Liver (tissue), 9 donors: ENCODE results near the gene FAM98B. TPM values are rescaled to one million over a fixed set of nuclear protein-coding genes. Genes with fewer than 3 reads are reported as not detected.

Source experiments
- DNase-seq: peaks from one replicate; pipeline ENCODE4 v3.0.0-alpha.2; 2017; ENCODE audit warnings: low spot score
- H3K27ac ChIP-seq, 2 donors: one replicate each; pipeline ENCODE4 v1.7.0; 2013; ENCODE audit warnings: inconsistent platforms in 2 of 2, low read length in 2 of 2, control low read depth in 1 of 2, low read depth in 1 of 2, mild to moderate bottlenecking in 1 of 2
- H3K27me3 ChIP-seq, 4 donors: one replicate each; pipeline versions ENCODE4 v1.6.1 to v1.7.0; 2013; ENCODE audit warnings: low read length in 3 of 4, inconsistent platforms in 1 of 4, mild to moderate bottlenecking in 1 of 4, moderate library complexity in 1 of 4; ENCODE audit not compliant: control insufficient read depth in 4 of 4, insufficient read depth in 4 of 4
- H3K36me3 ChIP-seq, 4 donors: one replicate each; pipeline versions ENCODE4 v1.6.1 to v1.7.0; 2013; ENCODE audit warnings: low read length in 3 of 4, mild to moderate bottlenecking in 3 of 4, low read depth in 1 of 4, moderate library complexity in 1 of 4; ENCODE audit not compliant: control insufficient read depth in 4 of 4, insufficient read depth in 3 of 4
- H3K4me1 ChIP-seq, 4 donors: one replicate each; pipeline versions ENCODE4 v1.6.1 to v1.7.0; 2013; ENCODE audit warnings: low read length in 3 of 4, mild to moderate bottlenecking in 3 of 4, moderate library complexity in 1 of 4; ENCODE audit not compliant: control insufficient read depth in 4 of 4, insufficient read depth in 4 of 4
- H3K4me3 ChIP-seq, 3 donors: one replicate each; pipeline versions ENCODE4 v1.6.1 to v1.7.0; 2013; ENCODE audit warnings: low read length in 3 of 3, control low read depth in 1 of 3, low read depth in 1 of 3, mild to moderate bottlenecking in 1 of 3
- H3K9ac ChIP-seq, 2 donors: one replicate each; pipeline ENCODE4 v1.7.0; 2013; ENCODE audit warnings: low read length in 2 of 2, mild to moderate bottlenecking in 2 of 2, moderate library complexity in 2 of 2, control low read depth in 1 of 2, low read depth in 1 of 2
- H3K9me3 ChIP-seq, 4 donors: one replicate each; pipeline versions ENCODE4 v1.6.1 to v1.7.0; 2013; ENCODE audit warnings: low read length in 3 of 4; ENCODE audit not compliant: control insufficient read depth in 4 of 4
- CTCF ChIP-seq: fragments of 150-350 bp; IDR thresholded peaks from 2 replicates; pipeline ENCODE4 v1.5.1; 2017; ENCODE audit warnings: improper control_type of control experiment, low read depth, low read length; ENCODE audit not compliant: missing input control
- EGR1 ChIP-seq, 2 donors: IDR thresholded peaks; 2 replicates each; pipeline ENCODE4 v1.6.1; 2016 to 2018; ENCODE audit warnings: antibody characterized with exemption in 2 of 2, low read depth in 2 of 2
- FOXA1 ChIP-seq: IDR thresholded peaks from 2 replicates; pipeline ENCODE4 v1.6.1; 2016; ENCODE audit warnings: antibody characterized with exemption
- FOXA2 ChIP-seq: IDR thresholded peaks from 2 replicates; pipeline ENCODE4 v1.6.1; 2016; ENCODE audit warnings: antibody characterized with exemption
- GABPA ChIP-seq, 2 donors: IDR thresholded peaks in 1 of 2; conservative IDR thresholded peaks in 1 of 2; 2 replicates each; pipeline ENCODE4 v1.6.1; 2016; ENCODE audit warnings: antibody characterized with exemption in 2 of 2, mild to moderate bottlenecking in 1 of 2, moderate library complexity in 1 of 2
- HNF4G ChIP-seq: IDR thresholded peaks from 2 replicates; pipeline ENCODE4 v1.6.1; 2016; ENCODE audit warnings: antibody characterized with exemption
- JUND ChIP-seq, 2 donors: IDR thresholded peaks; 2 replicates each; pipeline ENCODE4 v1.6.1; 2016; ENCODE audit warnings: antibody characterized with exemption in 2 of 2
- NR2F2 ChIP-seq: IDR thresholded peaks from 2 replicates; pipeline ENCODE4 v1.6.1; 2016; ENCODE audit warnings: antibody characterized with exemption
- RAD21 ChIP-seq, 2 donors: IDR thresholded peaks; 2 replicates each; pipeline ENCODE4 v1.6.1; 2016; ENCODE audit warnings: antibody characterized with exemption in 2 of 2, mild to moderate bottlenecking in 2 of 2
- REST ChIP-seq: IDR thresholded peaks from 2 replicates; pipeline ENCODE4 v1.6.1; 2016; ENCODE audit warnings: antibody characterized with exemption, mild to moderate bottlenecking
- RXRA ChIP-seq, 2 donors: IDR thresholded peaks; 2 replicates each; pipeline ENCODE4 v1.6.1; 2017 to 2018; ENCODE audit warnings: antibody characterized with exemption in 2 of 2, mild to moderate bottlenecking in 1 of 2
- SP1 ChIP-seq: IDR thresholded peaks from 2 replicates; pipeline ENCODE4 v1.6.1; 2018; ENCODE audit warnings: antibody characterized with exemption, mild to moderate bottlenecking
- TAF1 ChIP-seq: conservative IDR thresholded peaks from 2 replicates; pipeline ENCODE4 v1.6.1; 2016; ENCODE audit warnings: antibody characterized with exemption, mild to moderate bottlenecking
- YY1 ChIP-seq: IDR thresholded peaks from 2 replicates; pipeline ENCODE4 v1.6.1; 2016; ENCODE audit warnings: antibody characterized with exemption, mild to moderate bottlenecking
- ZBTB33 ChIP-seq: IDR thresholded peaks from 2 replicates; pipeline ENCODE4 v1.6.1; 2016; ENCODE audit warnings: antibody characterized with exemption
- WGBS: extraction: QIAGEN DNeasy Blood & Tissue Kit; methylation state at CpG from one replicate; pipeline ENCODE4 v1.1.7; 2013; 5-methylcytosine and 5-hydroxymethylcytosine counted together
- polyA plus RNA-seq, 2 donors: library from polyadenylated mRNA; stranded (reverse) in 1 of 2; unstranded in 1 of 2; fragments of 200-250 nt in 1 of 2; fragments of >200 nt in 1 of 2; fragmentation: Nextera tagmentation in 1 of 2; extraction: Ambion mirVana in 1 of 2; gene quantifications; one replicate each; pipeline versions ENCODE4 v1.2.1 to v1.2.3, GENCODE V29; 2013 to 2015
- total RNA-seq, 2 donors: library from RNA; depleted of rRNA; stranded (reverse); fragments of >200 nt; gene quantifications; one replicate each; pipeline ENCODE4 v1.2.3, GENCODE V29; 2014
- donor health status: healthy.
- donor health status: healthy.
- donor health status: healthy.
- donor health status: healthy.
- donor health status: healthy.

FAM98B gene
- total and polyA plus RNA-seq, 4 donors: 1.5 to 12.2 (median 4.3) TPM

GRCh38 chr15:38476120-38476519 lies 22.2 kb downstream of the FAM98B start:
- no peaks in the 10 kb centered on the region for H3K4me1 ChIP-seq
- no peak for DNase-seq
- no peak overlapping the region for H3K27ac ChIP-seq
- no peak overlapping the region for H3K9ac ChIP-seq
- H3K4me3 ChIP-seq: no peak overlapping the region
- no peak for TF ChIP-seq SP1
- TF ChIP-seq NR2F2: no peak
- no peak for TF ChIP-seq REST
- no peaks in the 10 kb centered on the region for H3K27me3 ChIP-seq
- H3K36me3 ChIP-seq: peaks cover 0 to 27% (median 10%) of the 10 kb centered on the region in 4 donors
- 98% methylated on average over 1 of the region's 1 CpG for WGBS
- H3K9me3 ChIP-seq: no peaks in the 10 kb centered on the region

- no peaks in the 10 kb centered on the region for H3K9me3 ChIP-seq
- no peak for TF ChIP-seq REST
- TF ChIP-seq YY1: no peak
- TF ChIP-seq FOXA2: no peak
- no peak for TF ChIP-seq NR2F2
- TF ChIP-seq JUND (IDR thresholded peaks at IDR 0.05): no peak
- no peak for TF ChIP-seq SP1
- TF ChIP-seq FOXA1: no peak
- no peak for TF ChIP-seq GABPA (IDR thresholded peaks at IDR 0.05 in 1 of 2, conservative IDR thresholded peaks at IDR 0.05 in 1 of 2)
- TF ChIP-seq RAD21 (IDR thresholded peaks at IDR 0.05): no peak
- TF ChIP-seq EGR1 (IDR thresholded peaks at IDR 0.05; ENCODE audit: low read depth in 2 of 2): no peak
- TF ChIP-seq ZBTB33: no peak
- no peak for TF ChIP-seq CTCF
- no peak for TF ChIP-seq HNF4G
- TF ChIP-seq TAF1: no peak
- TF ChIP-seq RXRA (IDR thresholded peaks at IDR 0.05): no peak
- no peaks in the 10 kb centered on the region for H3K4me1 ChIP-seq
- peaks cover 0 to 33% (median 12%) of the 10 kb centered on the region in 4 donors for H3K36me3 ChIP-seq
- H3K27me3 ChIP-seq: no peaks in the 10 kb centered on the region
- H3K27ac ChIP-seq: no peak overlapping the region
- H3K4me3 ChIP-seq: no peak overlapping the region
- no peak overlapping the region for H3K9ac ChIP-seq
- WGBS: 91% methylated on average over 4 of the region's 4 CpGs
- no peak for DNase-seq
These were observed 23.7 kb downstream of the FAM98B start for GRCh38 chr15:38477637-38478036.
